Endothelial cell of umbilical vein (primary cell): ENCODE results near the gene CNTD1.
"Not testable (repeated sequence)": the region's sequence is repeated elsewhere in the genome, so short reads cannot be mapped to it uniquely, and the experiment has no call there.

ENCODE experiments used
- CTCF ChIP-seq, 2 donors: IDR thresholded peaks; 1 replicate in 1 of 2; 2 replicates in 1 of 2; pipeline ENCODE4 v1.5.1; 2011; ENCODE audit warnings: low read length in 2 of 2, mild to moderate bottlenecking in 2 of 2, moderate library complexity in 2 of 2, control low read depth in 1 of 2, inconsistent platforms in 1 of 2, low read depth in 1 of 2; ENCODE audit not compliant: insufficient read depth in 1 of 2; ENCODE audit errors: extremely low read depth in 1 of 2
- JUN ChIP-seq: IDR thresholded peaks from 2 replicates; pipeline ENCODE4 v1.6.1; 2011; ENCODE audit warnings: borderline replicate concordance, low read depth; ENCODE audit not compliant: insufficient read length, insufficient read depth
- MAX ChIP-seq: IDR thresholded peaks from 2 replicates; pipeline ENCODE4 v1.6.1; 2011; ENCODE audit not compliant: insufficient read depth, insufficient read length

- not testable (repeated sequence) for TF ChIP-seq CTCF (IDR thresholded peaks at IDR 0.05; ENCODE audit: extremely low read depth in 1 of 2, insufficient read depth in 1 of 2, low read depth in 1 of 2, low read length in 2 of 2); JUN; MAX
Measured at GRCh38 chr17:42769964-42770363, 28.7 kb upstream of the CNTD1 start.
